Mesenchymal stem cell (in vitro differentiated cells and primary cell): ENCODE measurements around the gene SST.
"Not testable (repeated sequence)": the region's sequence is repeated elsewhere in the genome, so short reads cannot be mapped to it uniquely, and the experiment has no call there.

Source experiments
- DNase-seq: peaks from one replicate; pipeline ENCODE4 v3.0.0-alpha.2; 2013
- H2AFZ ChIP-seq: one replicate; pipeline ENCODE4 v1.6.1; 2013; ENCODE audit warnings: low read depth, mild to moderate bottlenecking, control low read depth, inconsistent platforms, low read length, moderate library complexity
- H2AK5ac ChIP-seq: 2 replicates; pipeline ENCODE4 v1.6.1; 2013; ENCODE audit warnings: low read length, moderate library complexity, mild to moderate bottlenecking, inconsistent platforms; ENCODE audit not compliant: severe bottlenecking
- H2BK120ac ChIP-seq: one replicate; pipeline ENCODE4 v1.6.1; 2013; ENCODE audit warnings: low read depth, mild to moderate bottlenecking, inconsistent platforms, low read length, moderate library complexity
- H2BK12ac ChIP-seq, 2 experiments: one replicate each; pipeline ENCODE4 v1.6.1; 2013; ENCODE audit warnings: inconsistent platforms in 2 of 2, low read length in 2 of 2, mild to moderate bottlenecking in 2 of 2, moderate library complexity in 2 of 2, control low read depth in 1 of 2
- H2BK15ac ChIP-seq: one replicate; pipeline ENCODE4 v1.6.1; 2013; ENCODE audit warnings: mild to moderate bottlenecking, low read depth, inconsistent platforms; ENCODE audit not compliant: poor library complexity, severe bottlenecking
- H2BK5ac ChIP-seq: 2 replicates; pipeline ENCODE4 v1.6.1; 2013; ENCODE audit warnings: low read depth, mild to moderate bottlenecking, low read length, control low read depth, inconsistent platforms; ENCODE audit not compliant: poor library complexity, severe bottlenecking
- H3K14ac ChIP-seq, 2 experiments: one replicate each; pipeline ENCODE4 v1.6.1; 2013; ENCODE audit warnings: inconsistent platforms in 2 of 2, low read length in 2 of 2, control low read depth in 1 of 2, mild to moderate bottlenecking in 1 of 2, moderate library complexity in 1 of 2
- H3K18ac ChIP-seq, 2 experiments: one replicate each; pipeline ENCODE4 v1.6.1; 2013; ENCODE audit warnings: inconsistent platforms in 2 of 2, low read length in 2 of 2, control low read depth in 1 of 2, low read depth in 1 of 2, mild to moderate bottlenecking in 1 of 2
- H3K23ac ChIP-seq, 2 experiments: one replicate each; pipeline ENCODE4 v1.6.1; 2013; ENCODE audit warnings: inconsistent platforms in 2 of 2, low read length in 2 of 2, mild to moderate bottlenecking in 2 of 2, moderate library complexity in 2 of 2, control low read depth in 1 of 2
- H3K27ac ChIP-seq: 2 replicates; pipeline ENCODE4 v1.5.1; 2013; ENCODE audit warnings: mild to moderate bottlenecking, moderate library complexity, low read length, control low read depth, inconsistent platforms; ENCODE audit not compliant: poor library complexity, severe bottlenecking
- H3K27me3 ChIP-seq, 2 experiments: 2 replicates each; pipeline versions ENCODE4 v1.6.1 to v1.7.0; 2013; ENCODE audit warnings: low read length in 2 of 2, mild to moderate bottlenecking in 2 of 2, moderate library complexity in 2 of 2, control low read depth in 1 of 2, inconsistent platforms in 1 of 2; ENCODE audit not compliant: control insufficient read depth in 1 of 2, insufficient read depth in 1 of 2
- H3K36me3 ChIP-seq, 2 experiments: 2 replicates each; pipeline versions ENCODE4 v1.6.1 to v1.7.0; 2013; ENCODE audit warnings: low read length in 2 of 2, control low read depth in 1 of 2, inconsistent platforms in 1 of 2, low read depth in 1 of 2, mild to moderate bottlenecking in 1 of 2; ENCODE audit not compliant: insufficient read depth in 2 of 2, control insufficient read depth in 1 of 2
- H3K4ac ChIP-seq, 2 experiments: one replicate each; pipeline ENCODE4 v1.6.1; 2013; ENCODE audit warnings: inconsistent platforms in 2 of 2, low read length in 2 of 2, mild to moderate bottlenecking in 2 of 2, moderate library complexity in 2 of 2, control low read depth in 1 of 2, low read depth in 1 of 2
- H3K4me1 ChIP-seq: 2 replicates; pipeline ENCODE4 v1.6.1; 2013; ENCODE audit warnings: low read depth, low read length, control low read depth; ENCODE audit not compliant: control insufficient read depth, insufficient read depth
- H3K4me2 ChIP-seq: 2 replicates; pipeline ENCODE4 v1.6.1; 2013; ENCODE audit warnings: low read length, mild to moderate bottlenecking, inconsistent platforms; ENCODE audit not compliant: poor library complexity, severe bottlenecking
- H3K4me3 ChIP-seq, 2 experiments: 2 replicates each; pipeline versions ENCODE4 v1.5.1 to v1.7.0; 2013; ENCODE audit warnings: low read length in 2 of 2, mild to moderate bottlenecking in 2 of 2, control low read depth in 1 of 2, low read depth in 1 of 2; ENCODE audit not compliant: insufficient read depth in 1 of 2
- H3K79me1 ChIP-seq: replicated peaks from 2 replicates; pipeline ENCODE4 v1.6.1; 2013; ENCODE audit warnings: mild to moderate bottlenecking, control low read depth, low read length, inconsistent platforms; ENCODE audit not compliant: poor library complexity, severe bottlenecking
- H3K9ac ChIP-seq: 2 replicates; pipeline ENCODE4 v1.7.0; 2013; ENCODE audit warnings: mild to moderate bottlenecking, low read length, moderate library complexity
- H3K9me3 ChIP-seq: 2 replicates; pipeline ENCODE4 v1.7.0; 2013; ENCODE audit warnings: mild to moderate bottlenecking, low read length; ENCODE audit not compliant: control insufficient read depth
- H4K8ac ChIP-seq: one replicate; pipeline ENCODE4 v1.6.1; 2013; ENCODE audit warnings: inconsistent platforms, mild to moderate bottlenecking, low read length, moderate library complexity
- H4K91ac ChIP-seq: one replicate; pipeline ENCODE4 v1.6.1; 2013; ENCODE audit warnings: mild to moderate bottlenecking, low read length, inconsistent platforms
- WGBS: methylation state at CpG from one replicate; pipeline ENCODE4 v1.1.7; 2013; ENCODE audit warnings: mixed read lengths; 5-methylcytosine and 5-hydroxymethylcytosine counted together

The SST gene

DNA sequence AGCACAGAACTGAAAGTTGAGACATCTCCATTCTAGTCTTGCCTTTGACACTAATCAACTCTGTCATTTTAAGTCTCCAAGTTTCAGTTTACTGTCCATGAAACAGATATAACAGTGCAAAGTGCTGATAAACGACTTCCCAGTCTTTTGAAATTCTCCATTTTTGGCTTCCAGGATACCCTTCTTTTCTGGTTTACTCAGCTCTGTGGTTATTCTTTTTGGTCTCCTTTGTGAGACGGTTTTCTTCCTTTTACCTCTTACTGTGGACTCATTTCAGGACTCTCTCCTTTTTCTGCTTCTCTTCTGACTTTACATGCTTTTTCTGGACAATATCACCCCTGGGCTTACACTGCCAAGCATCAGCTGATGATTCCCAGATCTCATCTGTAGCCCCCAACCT lies 18.9 kb downstream of the SST start:
- peaks cover 9 to 41% of the 10 kb centered on the region in 2 experiments for H3K27me3 ChIP-seq
- WGBS, result 54% methylated on average over 2 of the region's 2 CpGs
- H2BK5ac ChIP-seq, result no peak overlapping the region

DNA sequence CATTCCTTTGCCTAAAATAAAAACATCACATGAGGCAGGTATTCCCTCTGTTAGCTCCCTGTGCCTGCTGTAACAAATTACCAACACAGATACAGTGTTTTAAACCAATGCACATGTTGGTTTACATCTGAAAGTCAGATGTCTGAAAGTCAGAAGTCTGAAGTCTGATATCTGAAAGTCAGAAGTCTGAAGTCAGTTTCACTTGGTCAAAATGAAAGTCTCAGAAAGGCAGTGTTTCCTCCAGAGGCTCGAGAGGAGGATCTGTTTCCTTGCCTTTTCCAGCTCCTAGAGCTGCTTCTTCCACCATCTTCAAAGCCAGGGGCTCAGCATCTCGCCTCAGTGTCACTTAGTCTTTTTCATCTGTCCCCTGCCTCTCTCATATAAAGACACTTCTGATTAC lies 22.0 kb downstream of the SST start:
- Histone ChIP-seq H2AFZ (no peak overlapping the region), H2BK12ac (no peak overlapping the region)
- no peak for DNase-seq

More for the DNA sequence above, 18.9 kb downstream of the SST start:
- Histone ChIP-seq H3K9ac (no peak overlapping the region), H2BK12ac (no peak overlapping the region), H2BK120ac (no peak overlapping the region), H2AK5ac (no peak overlapping the region), H3K18ac (no peak overlapping the region), H4K8ac (no peak overlapping the region), H3K4ac (no peak overlapping the region), H3K27ac (no peak overlapping the region), H2AFZ (no peak overlapping the region), H3K79me1 (no peaks in the 10 kb centered on the region), H3K23ac (no peak overlapping the region), H3K4me3 (no peak overlapping the region), H3K4me1 (no peaks in the 10 kb centered on the region), H3K14ac (no peak overlapping the region), H3K4me2 (no peak overlapping the region), H3K9me3 (peaks cover 6% of the 10 kb centered on the region), H3K36me3 (no peaks in the 10 kb centered on the region), H4K91ac (no peak overlapping the region), H2BK15ac (no peak overlapping the region)
- DNase-seq, result no peak

DNA sequence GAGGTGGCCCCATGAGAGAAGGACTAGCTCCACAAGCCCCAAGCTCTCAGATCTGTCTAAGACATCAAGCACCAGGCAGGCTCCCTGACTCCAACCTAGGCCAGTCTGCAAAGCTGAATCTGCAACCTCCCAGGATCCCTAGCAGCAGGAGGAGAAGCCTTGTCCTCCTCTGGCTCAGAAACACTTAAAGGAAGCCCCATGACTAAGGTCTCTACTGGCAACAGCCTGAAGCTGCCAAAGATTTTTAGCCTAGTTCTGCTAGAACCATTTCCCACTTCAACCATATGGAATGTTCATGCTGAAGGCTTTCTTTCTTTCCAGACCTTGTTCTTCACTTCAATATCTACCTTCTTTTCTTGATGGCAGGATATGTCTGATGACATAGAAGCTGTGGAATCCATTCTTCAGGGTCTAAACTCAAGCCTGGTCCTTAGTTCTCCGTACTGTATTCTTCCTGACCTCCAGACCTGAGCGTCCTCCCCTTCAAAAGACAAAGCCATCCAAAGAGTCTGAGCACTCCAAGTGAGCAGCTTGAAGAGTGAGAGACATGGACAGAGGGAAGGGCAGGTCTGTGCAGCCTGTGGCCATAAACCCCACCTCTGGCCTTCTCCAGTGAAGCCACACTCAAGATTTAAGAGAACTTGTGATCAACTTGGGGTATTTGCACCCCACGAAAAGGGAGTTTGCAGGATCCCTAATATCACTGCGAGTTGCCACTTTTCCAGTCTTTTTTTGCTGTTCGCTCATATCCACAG lies 23.1 kb downstream of the SST start:
- 77% methylated on average over 5 of the region's 5 CpGs for WGBS

More for the DNA sequence above, 22.0 kb downstream of the SST start:
- Histone ChIP-seq H2BK15ac (no peak overlapping the region), H3K27ac (no peak overlapping the region), H3K4ac (no peak overlapping the region), H3K18ac (no peak overlapping the region), H2BK120ac (no peak overlapping the region), H3K36me3 (no peaks in the 10 kb centered on the region), H2BK5ac (no peak overlapping the region), H3K79me1 (no peaks in the 10 kb centered on the region), H3K4me1 (no peaks in the 10 kb centered on the region), H3K4me2 (no peak overlapping the region), H4K8ac (no peak overlapping the region), H4K91ac (no peak overlapping the region), H3K9me3 (peaks cover 3% of the 10 kb centered on the region), H3K27me3 (peaks cover 8 to 33% of the 10 kb centered on the region in 2 experiments), H2AK5ac (no peak overlapping the region), H3K4me3 (no peak overlapping the region), H3K9ac (no peak overlapping the region), H3K23ac (no peak overlapping the region), H3K14ac (no peak overlapping the region)
- 55% methylated on average over 2 of the region's 2 CpGs for WGBS

DNA sequence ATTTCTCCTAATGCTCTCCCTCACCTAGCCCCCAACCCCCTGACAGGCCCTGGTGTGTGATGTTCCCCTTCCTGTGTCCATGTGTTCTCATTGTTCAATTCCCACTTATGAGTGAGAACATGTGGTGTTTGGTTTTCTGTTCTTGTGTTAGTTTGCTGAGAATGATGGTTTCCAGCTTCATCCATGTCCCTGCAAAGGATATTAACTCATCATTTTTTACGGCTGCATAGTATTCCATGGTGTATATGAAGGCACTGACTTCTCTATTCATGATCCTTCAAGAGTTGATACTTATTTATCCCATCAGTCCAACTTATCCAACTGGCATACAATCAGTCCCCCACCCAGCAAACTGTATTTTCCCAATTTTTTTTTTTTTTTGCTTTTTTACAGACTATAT lies 24.8 kb downstream of the SST start:
- H4K8ac ChIP-seq, H3K4me2 ChIP-seq, H3K4ac ChIP-seq, H3K18ac ChIP-seq, H3K9me3 ChIP-seq, H3K23ac ChIP-seq, H2BK12ac ChIP-seq, H3K14ac ChIP-seq, H2BK120ac ChIP-seq, H2BK5ac ChIP-seq, DNase-seq, H2AK5ac ChIP-seq, H3K4me3 ChIP-seq, H3K9ac ChIP-seq, H3K79me1 ChIP-seq, H2AFZ ChIP-seq, H2BK15ac ChIP-seq, H3K36me3 ChIP-seq, H4K91ac ChIP-seq, H3K4me1 ChIP-seq, H3K27ac ChIP-seq: not testable (repeated sequence)
- H3K27me3 ChIP-seq, result peaks cover 6 to 21% of the 10 kb centered on the region in 2 experiments
- 80% methylated on average over 1 of the region's 1 CpG for WGBS

More for the DNA sequence above, 23.1 kb downstream of the SST start:
- H3K79me1 ChIP-seq, result no peaks in the 10 kb centered on the region
- H3K4me2 ChIP-seq, result no peak overlapping the region
- H3K27ac ChIP-seq, result no peak overlapping the region
- no peak overlapping the region for H2BK5ac ChIP-seq
- H3K4ac ChIP-seq, result no peak overlapping the region
- H3K4me3 ChIP-seq, result no peak overlapping the region
- H4K8ac ChIP-seq, result no peak overlapping the region
- no peak overlapping the region for H2BK120ac ChIP-seq
- H2BK15ac ChIP-seq, result no peak overlapping the region
- no peak overlapping the region for H4K91ac ChIP-seq
- H2AK5ac ChIP-seq, result no peak overlapping the region
- H3K27me3 ChIP-seq, result peaks cover 6 to 30% of the 10 kb centered on the region in 2 experiments
- H2BK12ac ChIP-seq, result no peak overlapping the region
- DNase-seq, result no peak
- no peak overlapping the region for H3K23ac ChIP-seq
- no peak overlapping the region for H3K9ac ChIP-seq
- H3K9me3 ChIP-seq, result no peaks in the 10 kb centered on the region
- no peak overlapping the region for H3K18ac ChIP-seq
- H3K14ac ChIP-seq, result no peak overlapping the region
- no peak overlapping the region for H2AFZ ChIP-seq
- H3K4me1 ChIP-seq, result no peaks in the 10 kb centered on the region
- no peaks in the 10 kb centered on the region for H3K36me3 ChIP-seq
